ENCODE measurements around the gene CNN2.
A peak's percentile ranks its signal among the peaks of the same experiment; 100 is the strongest.

The CNN2 gene

DNA sequence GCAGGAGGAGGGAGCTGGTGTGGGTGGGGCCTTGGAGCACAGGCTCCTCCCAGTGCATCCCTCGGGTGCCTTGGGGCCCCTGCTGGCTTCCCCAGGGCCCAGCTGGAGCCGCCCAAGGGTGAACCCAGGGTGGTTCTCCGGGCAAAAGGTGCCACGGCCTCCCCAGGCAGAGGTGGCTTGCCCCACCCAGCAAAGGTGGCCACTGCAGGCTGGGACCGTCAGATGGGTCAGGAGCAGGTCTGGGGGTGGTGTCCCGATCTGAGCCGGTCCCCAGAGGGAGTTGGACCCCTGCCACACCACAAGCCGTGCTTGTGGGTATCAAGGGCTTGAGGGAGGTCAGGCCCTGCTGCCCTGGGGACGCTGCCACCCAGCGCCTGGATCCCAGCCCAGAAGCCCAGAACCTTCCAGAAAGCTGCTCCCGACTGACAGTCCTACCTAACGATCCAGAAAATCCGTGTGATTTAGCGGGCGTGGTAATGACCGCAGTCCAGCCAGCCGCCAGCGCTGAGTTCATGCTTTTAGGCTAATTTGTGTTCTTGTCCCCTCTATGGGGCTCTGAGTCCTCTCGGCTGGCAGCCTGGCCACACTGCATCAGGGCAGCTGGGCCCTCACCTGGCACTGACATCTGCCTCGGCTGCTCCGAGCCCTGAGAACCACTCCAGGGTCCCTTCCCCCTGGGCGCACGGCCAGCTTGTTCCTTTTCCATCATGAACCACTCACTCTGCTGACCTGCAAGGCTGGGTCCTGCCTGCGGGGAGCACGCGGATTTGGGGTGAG is 31.2 kb upstream of the CNN2 start:
- no peak for DNase-seq (ENCODE audit: low read depth in 2 of 2)

- DNase-seq (ENCODE audit: low read depth in 2 of 2): peak; percentile 41 to 57
Observed at GRCh38 chr19:996051-996838, 30.2 kb upstream of the CNN2 start.

DNA sequence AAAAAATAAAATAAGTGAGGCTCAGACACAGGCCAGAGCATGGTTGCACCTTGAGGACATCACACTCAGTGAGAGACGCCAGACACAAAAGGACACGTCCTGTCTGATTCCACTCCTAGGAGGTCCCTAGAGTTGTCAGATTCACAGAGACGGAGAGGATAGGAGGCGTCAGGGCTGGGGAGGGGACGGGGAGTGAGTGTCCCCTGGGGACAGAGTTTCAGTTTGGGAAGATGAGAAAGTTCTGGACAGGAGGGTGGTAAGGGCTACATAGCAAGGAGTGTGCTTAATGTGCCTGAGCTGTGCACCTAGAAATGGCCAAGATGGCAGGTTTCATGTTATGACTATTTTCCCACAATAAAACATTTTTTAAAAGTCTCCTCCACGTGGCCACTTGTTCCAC is 28.3 kb upstream of the CNN2 start:
- DNase-seq (ENCODE audit: low read depth in 2 of 2): no peak

DNA sequence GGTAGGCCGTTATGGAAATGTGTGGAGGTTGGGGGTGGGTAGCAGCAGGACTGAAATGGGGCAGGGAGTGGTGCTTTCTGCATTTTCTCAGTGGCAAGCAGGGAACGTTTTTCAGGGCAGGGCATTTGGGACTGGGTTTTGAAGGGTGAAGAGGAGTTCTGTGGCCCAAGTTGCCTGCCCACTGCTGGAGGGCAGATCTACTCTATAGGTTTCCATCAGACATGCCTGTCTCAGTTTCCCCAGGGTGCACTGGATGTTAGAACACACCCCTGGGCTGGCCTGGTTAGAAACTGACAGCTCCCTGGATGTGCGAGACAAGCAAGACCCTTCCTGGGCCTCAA is 27.1 kb upstream of the CNN2 start:
- no peak for DNase-seq (ENCODE audit: low read depth in 2 of 2)

DNA sequence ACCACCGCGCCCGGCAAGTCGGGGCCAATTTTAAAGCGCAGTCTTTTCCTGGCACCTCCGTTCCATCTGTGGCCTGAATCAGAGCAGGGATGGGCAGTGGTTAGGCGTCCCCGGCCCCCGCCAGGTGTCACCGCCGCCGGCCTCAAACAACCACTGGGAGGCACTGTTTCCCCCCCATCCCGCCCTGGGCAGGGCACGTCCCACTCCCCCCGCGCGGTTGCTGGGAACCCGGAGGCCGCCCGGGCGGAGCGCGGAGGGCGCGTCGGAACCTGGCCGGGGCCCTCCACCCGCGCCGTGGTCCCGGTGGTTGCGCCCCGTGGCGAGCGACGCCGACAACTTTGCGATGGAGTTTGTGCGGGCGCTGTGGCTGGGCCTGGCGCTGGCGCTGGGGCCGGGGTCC is 26.3 kb upstream of the CNN2 start, which contains the start of gene GRIN3B:
GRIN3B (plus strand) TSS at position 325 of the 400 bp plus-strand sequence; CDS start at position 344, 19 bp downstream.
- peak in 1 of 2 donors; percentile 39 for DNase-seq (ENCODE audit: low read depth in 2 of 2)

- DNase-seq (ENCODE audit: low read depth in 2 of 2): no peak
Observed at GRCh38 chr19:1000591-1001537, 25.5 kb upstream of the CNN2 start.

GRCh38 chr19:1001538-1002166 is 24.8 kb upstream of the CNN2 start:
- peak; percentile 47 to 56 for DNase-seq (ENCODE audit: low read depth in 2 of 2)

DNA sequence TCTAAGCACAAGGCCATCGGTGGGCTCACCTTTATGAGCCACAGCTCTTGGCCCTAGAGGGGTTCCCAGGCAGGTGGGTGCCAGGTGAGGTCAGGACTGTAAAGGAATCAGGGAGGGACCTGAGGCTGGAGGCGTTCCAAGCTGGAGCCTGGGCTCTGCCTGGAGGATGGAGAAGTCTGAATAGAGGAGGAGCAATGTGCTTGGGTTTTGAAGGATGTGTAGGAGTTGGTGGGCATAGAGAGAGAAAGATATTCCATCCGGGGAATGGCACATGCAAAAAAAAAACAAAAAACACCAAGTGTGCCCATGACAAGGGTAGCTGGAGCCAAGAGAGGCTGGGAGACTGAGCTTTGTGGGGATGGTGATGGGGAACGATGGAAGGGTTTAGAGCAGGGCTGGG is 23.8 kb upstream of the CNN2 start:
- DNase-seq (ENCODE audit: low read depth in 2 of 2): no peak

- DNase-seq (ENCODE audit: low read depth in 2 of 2): no peak
Observed at GRCh38 chr19:1003283-1003682, 23.1 kb upstream of the CNN2 start.

DNA sequence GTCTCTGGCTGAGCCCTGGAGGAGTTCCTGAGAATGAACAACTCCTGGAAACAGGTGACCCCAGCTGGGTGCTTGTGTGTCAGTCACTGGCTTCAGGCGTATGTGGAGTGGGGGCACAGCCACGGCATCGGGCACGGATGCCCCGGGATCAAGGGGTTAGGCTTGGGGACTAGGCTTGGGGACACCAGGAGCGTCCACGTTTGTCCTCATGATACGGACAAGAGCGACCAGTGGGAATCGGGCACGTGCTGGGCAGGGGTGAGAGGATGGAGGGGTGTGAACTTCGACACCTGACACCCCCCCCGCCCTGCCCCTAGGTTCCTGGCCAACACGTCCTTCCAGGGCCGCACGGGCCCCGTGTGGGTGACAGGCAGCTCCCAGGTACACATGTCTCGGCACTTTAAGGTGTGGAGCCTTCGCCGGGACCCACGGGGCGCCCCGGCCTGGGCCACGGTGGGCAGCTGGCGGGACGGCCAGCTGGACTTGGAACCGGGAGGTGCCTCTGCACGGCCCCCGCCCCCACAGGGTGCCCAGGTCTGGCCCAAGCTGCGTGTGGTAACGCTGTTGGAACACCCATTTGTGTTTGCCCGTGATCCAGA is 22.1 kb upstream of the CNN2 start:
- DNase-seq (ENCODE audit: low read depth in 2 of 2): no peak

DNA sequence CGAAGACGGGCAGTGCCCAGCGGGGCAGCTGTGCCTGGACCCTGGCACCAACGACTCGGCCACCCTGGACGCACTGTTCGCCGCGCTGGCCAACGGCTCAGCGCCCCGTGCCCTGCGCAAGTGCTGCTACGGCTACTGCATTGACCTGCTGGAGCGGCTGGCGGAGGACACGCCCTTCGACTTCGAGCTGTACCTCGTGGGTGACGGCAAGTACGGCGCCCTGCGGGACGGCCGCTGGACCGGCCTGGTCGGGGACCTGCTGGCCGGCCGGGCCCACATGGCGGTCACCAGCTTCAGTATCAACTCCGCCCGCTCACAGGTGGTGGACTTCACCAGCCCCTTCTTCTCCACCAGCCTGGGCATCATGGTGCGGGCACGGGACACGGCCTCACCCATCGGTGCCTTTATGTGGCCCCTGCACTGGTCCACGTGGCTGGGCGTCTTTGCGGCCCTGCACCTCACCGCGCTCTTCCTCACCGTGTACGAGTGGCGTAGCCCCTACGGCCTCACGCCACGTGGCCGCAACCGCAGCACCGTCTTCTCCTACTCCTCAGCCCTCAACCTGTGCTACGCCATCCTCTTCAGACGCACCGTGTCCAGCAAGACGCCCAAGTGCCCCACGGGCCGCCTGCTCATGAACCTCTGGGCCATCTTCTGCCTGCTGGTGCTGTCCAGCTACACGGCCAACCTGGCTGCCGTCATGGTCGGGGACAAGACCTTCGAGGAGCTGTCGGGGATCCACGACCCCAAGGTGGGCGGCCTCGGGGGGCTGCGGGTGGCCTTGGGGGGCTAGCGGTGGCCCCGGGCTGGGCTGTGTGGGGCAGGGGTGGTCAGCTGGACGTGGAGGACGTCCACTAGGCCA is 21.4 kb upstream of the CNN2 start:
- no peak for DNase-seq (ENCODE audit: low read depth in 2 of 2)

DNA sequence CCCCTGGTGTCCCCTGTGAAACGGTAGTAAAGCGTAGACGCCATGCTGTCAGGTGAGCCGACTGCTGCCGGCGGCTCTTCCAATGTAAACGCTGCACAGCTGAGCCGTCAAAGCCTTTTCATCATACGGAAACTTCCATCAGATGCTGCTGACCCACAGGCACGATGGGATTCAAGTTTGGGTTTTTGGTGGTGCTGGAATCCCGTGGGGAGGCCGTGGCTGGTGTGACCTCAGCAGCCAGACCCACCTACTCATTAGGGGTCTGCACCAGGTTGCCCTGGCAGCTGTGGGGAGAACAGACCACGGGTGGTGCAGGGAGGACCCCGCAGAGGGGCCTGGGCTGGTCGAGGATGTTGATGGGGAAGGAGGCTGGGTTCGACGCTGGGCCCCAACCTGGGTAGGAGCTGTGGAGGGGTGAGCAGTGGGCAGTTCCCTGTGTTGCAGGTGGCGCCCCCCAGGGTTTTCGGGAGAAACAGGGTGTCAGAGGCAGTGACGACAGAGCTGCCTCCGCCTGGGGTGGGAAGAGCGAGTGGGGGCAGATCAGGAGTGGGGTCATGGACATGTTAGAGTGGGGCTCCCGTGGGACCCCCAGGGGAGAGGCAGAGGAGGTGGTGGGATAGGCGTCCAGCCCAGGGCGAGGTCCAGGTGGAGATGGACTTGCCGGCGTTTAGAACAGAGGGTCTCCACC is 19.6 kb upstream of the CNN2 start:
- no peak for DNase-seq (ENCODE audit: low read depth in 2 of 2)

GRCh38 chr19:1007399-1008251 is 18.8 kb upstream of the CNN2 start:
- no peak for DNase-seq (ENCODE audit: low read depth in 2 of 2)

- no peak for DNase-seq (ENCODE audit: low read depth in 2 of 2)
Observed at GRCh38 chr19:1008268-1009040, 18.0 kb upstream of the CNN2 start.

DNA sequence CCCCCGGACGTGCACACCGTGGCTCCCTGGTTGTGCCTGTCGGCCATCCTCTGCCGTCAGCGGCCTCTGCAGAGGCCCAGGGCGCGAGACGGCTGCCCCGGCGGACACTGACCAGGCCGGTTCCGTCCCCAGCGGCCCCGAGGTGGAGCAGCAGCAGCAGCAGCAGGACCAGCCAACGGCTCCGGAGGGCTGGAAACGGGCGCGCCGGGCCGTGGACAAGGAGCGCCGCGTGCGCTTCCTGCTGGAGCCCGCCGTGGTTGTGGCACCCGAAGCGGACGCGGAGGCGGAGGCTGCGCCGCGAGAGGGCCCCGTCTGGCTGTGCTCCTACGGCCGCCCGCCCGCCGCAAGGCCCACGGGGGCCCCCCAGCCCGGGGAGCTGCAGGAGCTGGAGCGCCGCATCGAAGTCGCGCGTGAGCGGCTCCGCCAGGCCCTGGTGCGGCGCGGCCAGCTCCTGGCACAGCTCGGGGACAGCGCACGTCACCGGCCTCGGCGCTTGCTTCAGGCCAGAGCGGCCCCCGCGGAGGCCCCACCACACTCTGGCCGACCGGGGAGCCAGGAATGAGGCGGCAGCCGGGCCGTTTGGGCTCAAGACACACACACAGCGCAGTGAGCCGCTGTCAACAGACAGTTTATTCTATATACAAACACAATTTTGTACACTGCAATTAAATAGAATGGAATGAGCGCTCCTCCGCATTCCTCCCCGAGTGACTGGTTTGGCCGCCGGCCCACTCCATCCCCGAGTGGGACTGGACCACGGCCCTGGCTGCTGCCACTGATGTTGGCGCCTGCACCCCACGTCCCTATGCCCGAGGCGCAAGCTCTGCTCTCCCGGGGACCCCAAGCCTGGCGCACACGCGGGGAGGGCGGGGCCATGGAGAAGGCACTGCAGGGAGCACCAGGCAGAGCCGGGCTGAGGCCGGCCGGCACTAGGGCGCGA is 17.1 kb upstream of the CNN2 start:
- no peak for DNase-seq (ENCODE audit: low read depth in 2 of 2)

- no peak for DNase-seq (ENCODE audit: low read depth in 2 of 2)
Observed at GRCh38 chr19:1009981-1010538, 16.3 kb upstream of the CNN2 start.

Data from stimulated activated CD8-positive, alpha-beta memory T cell treated with anti-CD3 and anti-CD28 coated beads, Interleukin-7, amount 100 ng/mL, for 1 hour (primary cell).